HL-60/S4 treated with phorbol 12-myristate 13-acetate at 8.2 ng/mL for 4 days and 3 days (cell line): ENCODE results near the gene POU6F1.
"Not testable (repeated sequence)": the region's sequence is repeated elsewhere in the genome, so short reads cannot be mapped to it uniquely, and the experiment has no call there.

ENCODE experiments used
- in situ Hi-C: fragments of 300-500 bp; cut with MboI; formaldehyde crosslinking; loops from 2 replicates; pipeline ENCODE4 v1.15.0; 2022; ENCODE audit warnings: low sequenced_read_pairs

POU6F1 gene

GRCh38 chr12:51229116-51229809 lies 11.4 kb upstream of the POU6F1 start:
- in situ Hi-C loops = no loop called here

GRCh38 chr12:51227962-51228361 lies 10.1 kb upstream of the POU6F1 start:
- in situ Hi-C loops = no loop called here

- in situ Hi-C loops = not testable (repeated sequence)
Observed at GRCh38 chr12:51227112-51227511, 9.2 kb upstream of the POU6F1 start.

GRCh38 chr12:51225771-51226170 lies 7.9 kb upstream of the POU6F1 start:
- in situ Hi-C loops = no loop called here

GRCh38 chr12:51225234-51225633 lies 7.4 kb upstream of the POU6F1 start:
- in situ Hi-C loops = no loop called here

- in situ Hi-C loops = no loop called here
Observed at GRCh38 chr12:51224625-51225024, 6.8 kb upstream of the POU6F1 start.

- in situ Hi-C loops = no loop called here
Observed at GRCh38 chr12:51222461-51222860, 4.6 kb upstream of the POU6F1 start.

- in situ Hi-C loops = not testable (repeated sequence)
Observed at GRCh38 chr12:51219857-51220256, 2.0 kb upstream of the POU6F1 start.

GRCh38 chr12:51219322-51219721 lies 1.5 kb upstream of the POU6F1 start:
- in situ Hi-C loops = no loop called here

- in situ Hi-C loops = no loop called here
Observed at GRCh38 chr12:51218607-51219161, 822 bp upstream of the POU6F1 start.

- in situ Hi-C loops = no loop called here
Observed at GRCh38 chr12:51217133-51217967, 512 bp downstream of the POU6F1 start.

- in situ Hi-C loops = no loop called here
Observed at GRCh38 chr12:51216642-51217041, 1.2 kb downstream of the POU6F1 start.

- in situ Hi-C loops = no loop called here
Observed at GRCh38 chr12:51214895-51215294, 3.0 kb downstream of the POU6F1 start.

GRCh38 chr12:51210690-51211395 lies 7.0 kb downstream of the POU6F1 start:
- in situ Hi-C loops = no loop called here

GRCh38 chr12:51209259-51209658 lies 8.6 kb downstream of the POU6F1 start:
- in situ Hi-C loops = no loop called here

GRCh38 chr12:51208016-51208660 lies 9.7 kb downstream of the POU6F1 start:
- in situ Hi-C loops = no loop called here

GRCh38 chr12:51205350-51205749 lies 12.5 kb downstream of the POU6F1 start:
- in situ Hi-C loops = no loop called here

GRCh38 chr12:51202718-51203117 lies 15.1 kb downstream of the POU6F1 start:
- in situ Hi-C loops = no loop called here

- in situ Hi-C loops = no loop called here
Observed at GRCh38 chr12:51200806-51201205, 17.1 kb downstream of the POU6F1 start.

- in situ Hi-C loops = no loop called here
Observed at GRCh38 chr12:51200156-51200555, 17.7 kb downstream of the POU6F1 start.
